ENCODE measurements around the gene KRT27.

KRT27 gene

GRCh38 chr17:40793832-40794231, 11.5 kb upstream of the KRT27 start:
- Histone ChIP-seq H3K27ac (ENCODE audit: low read depth in 2 of 2, low read length in 2 of 2) (no peak overlapping the region), H3K27me3 (ENCODE audit: control insufficient read depth in 2 of 2, insufficient read depth in 2 of 2, low read length in 2 of 2) (peaks cover 3 to 12% of the 10 kb centered on the region in 2 donors), H3K36me3 (ENCODE audit: control insufficient read depth in 2 of 2, insufficient read depth in 2 of 2, low read length in 2 of 2) (no peaks in the 10 kb centered on the region), H3K9me3 (ENCODE audit: control insufficient read depth in 2 of 2, low read length in 2 of 2) (no peaks in the 10 kb centered on the region), H3K4me1 (ENCODE audit: control insufficient read depth in 2 of 2, insufficient read depth in 2 of 2, low read length in 2 of 2) (no peaks in the 10 kb centered on the region), H3K4me3 (ENCODE audit: low read length in 2 of 2) (no peak overlapping the region), H3K9ac (ENCODE audit: low read depth in 1 of 2, low read length in 2 of 2) (no peak overlapping the region)

- no peaks in the 10 kb centered on the region for H3K4me1 ChIP-seq (ENCODE audit: control insufficient read depth in 2 of 2, insufficient read depth in 2 of 2, low read length in 2 of 2)
- H3K4me3 ChIP-seq (ENCODE audit: low read length in 2 of 2), result no peak overlapping the region
- no peak overlapping the region for H3K27ac ChIP-seq (ENCODE audit: low read depth in 2 of 2, low read length in 2 of 2)
- H3K9me3 ChIP-seq (ENCODE audit: control insufficient read depth in 2 of 2, low read length in 2 of 2), result no peaks in the 10 kb centered on the region
- no peak overlapping the region for H3K9ac ChIP-seq (ENCODE audit: low read depth in 1 of 2, low read length in 2 of 2)
- H3K36me3 ChIP-seq (ENCODE audit: control insufficient read depth in 2 of 2, insufficient read depth in 2 of 2, low read length in 2 of 2), result no peaks in the 10 kb centered on the region
- H3K27me3 ChIP-seq (ENCODE audit: control insufficient read depth in 2 of 2, insufficient read depth in 2 of 2, low read length in 2 of 2), result peaks cover 3 to 5% of the 10 kb centered on the region in 2 donors
Observed at GRCh38 chr17:40791787-40792436, 9.6 kb upstream of the KRT27 start.

- H3K4me1 ChIP-seq (ENCODE audit: control insufficient read depth in 2 of 2, insufficient read depth in 2 of 2, low read length in 2 of 2), result no peaks in the 10 kb centered on the region
- no peak overlapping the region for H3K9ac ChIP-seq (ENCODE audit: low read depth in 1 of 2, low read length in 2 of 2)
- H3K9me3 ChIP-seq (ENCODE audit: control insufficient read depth in 2 of 2, low read length in 2 of 2), result no peaks in the 10 kb centered on the region
- H3K4me3 ChIP-seq (ENCODE audit: low read length in 2 of 2), result no peak overlapping the region
- H3K27ac ChIP-seq (ENCODE audit: low read depth in 2 of 2, low read length in 2 of 2), result no peak overlapping the region
- H3K36me3 ChIP-seq (ENCODE audit: control insufficient read depth in 2 of 2, insufficient read depth in 2 of 2, low read length in 2 of 2), result no peaks in the 10 kb centered on the region
- H3K27me3 ChIP-seq (ENCODE audit: control insufficient read depth in 2 of 2, insufficient read depth in 2 of 2, low read length in 2 of 2), result peaks cover 0 to 3% of the 10 kb centered on the region in 2 donors
Observed at GRCh38 chr17:40791111-40791510, 8.8 kb upstream of the KRT27 start.

- no peak overlapping the region for H3K9ac ChIP-seq (ENCODE audit: low read depth in 1 of 2, low read length in 2 of 2)
- H3K4me3 ChIP-seq (ENCODE audit: low read length in 2 of 2), result no peak overlapping the region
- no peaks in the 10 kb centered on the region for H3K9me3 ChIP-seq (ENCODE audit: control insufficient read depth in 2 of 2, low read length in 2 of 2)
- peaks cover 5 to 17% of the 10 kb centered on the region in 2 donors for H3K27me3 ChIP-seq (ENCODE audit: control insufficient read depth in 2 of 2, insufficient read depth in 2 of 2, low read length in 2 of 2)
- H3K27ac ChIP-seq (ENCODE audit: low read depth in 2 of 2, low read length in 2 of 2), result no peak overlapping the region
- no peaks in the 10 kb centered on the region for H3K4me1 ChIP-seq (ENCODE audit: control insufficient read depth in 2 of 2, insufficient read depth in 2 of 2, low read length in 2 of 2)
- H3K36me3 ChIP-seq (ENCODE audit: control insufficient read depth in 2 of 2, insufficient read depth in 2 of 2, low read length in 2 of 2), result no peaks in the 10 kb centered on the region
Observed at GRCh38 chr17:40779181-40779909, 3.0 kb downstream of the KRT27 start.

GRCh38 chr17:40778461-40778860, 3.9 kb downstream of the KRT27 start:
- H3K27ac ChIP-seq (ENCODE audit: low read depth in 2 of 2, low read length in 2 of 2), result no peak overlapping the region
- no peaks in the 10 kb centered on the region for H3K4me1 ChIP-seq (ENCODE audit: control insufficient read depth in 2 of 2, insufficient read depth in 2 of 2, low read length in 2 of 2)
- no peak overlapping the region for H3K9ac ChIP-seq (ENCODE audit: low read depth in 1 of 2, low read length in 2 of 2)
- H3K9me3 ChIP-seq (ENCODE audit: control insufficient read depth in 2 of 2, low read length in 2 of 2), result no peaks in the 10 kb centered on the region
- peaks cover 5 to 17% of the 10 kb centered on the region in 2 donors for H3K27me3 ChIP-seq (ENCODE audit: control insufficient read depth in 2 of 2, insufficient read depth in 2 of 2, low read length in 2 of 2)
- H3K36me3 ChIP-seq (ENCODE audit: control insufficient read depth in 2 of 2, insufficient read depth in 2 of 2, low read length in 2 of 2), result no peaks in the 10 kb centered on the region
- H3K4me3 ChIP-seq (ENCODE audit: low read length in 2 of 2), result no peak overlapping the region

GRCh38 chr17:40777971-40778370, 4.4 kb downstream of the KRT27 start:
- H3K36me3 ChIP-seq (ENCODE audit: control insufficient read depth in 2 of 2, insufficient read depth in 2 of 2, low read length in 2 of 2), result no peaks in the 10 kb centered on the region
- no peaks in the 10 kb centered on the region for H3K9me3 ChIP-seq (ENCODE audit: control insufficient read depth in 2 of 2, low read length in 2 of 2)
- H3K4me1 ChIP-seq (ENCODE audit: control insufficient read depth in 2 of 2, insufficient read depth in 2 of 2, low read length in 2 of 2), result no peaks in the 10 kb centered on the region
- no peak overlapping the region for H3K27ac ChIP-seq (ENCODE audit: low read depth in 2 of 2, low read length in 2 of 2)
- no peak overlapping the region for H3K4me3 ChIP-seq (ENCODE audit: low read length in 2 of 2)
- peaks cover 5 to 17% of the 10 kb centered on the region in 2 donors for H3K27me3 ChIP-seq (ENCODE audit: control insufficient read depth in 2 of 2, insufficient read depth in 2 of 2, low read length in 2 of 2)
- H3K9ac ChIP-seq (ENCODE audit: low read depth in 1 of 2, low read length in 2 of 2), result no peak overlapping the region

- H3K4me1 ChIP-seq (ENCODE audit: control insufficient read depth in 2 of 2, insufficient read depth in 2 of 2, low read length in 2 of 2), result no peaks in the 10 kb centered on the region
- H3K27ac ChIP-seq (ENCODE audit: low read depth in 2 of 2, low read length in 2 of 2), result no peak overlapping the region
- H3K36me3 ChIP-seq (ENCODE audit: control insufficient read depth in 2 of 2, insufficient read depth in 2 of 2, low read length in 2 of 2), result no peaks in the 10 kb centered on the region
- H3K4me3 ChIP-seq (ENCODE audit: low read length in 2 of 2), result no peak overlapping the region
- no peak overlapping the region for H3K9ac ChIP-seq (ENCODE audit: low read depth in 1 of 2, low read length in 2 of 2)
- H3K27me3 ChIP-seq (ENCODE audit: control insufficient read depth in 2 of 2, insufficient read depth in 2 of 2, low read length in 2 of 2), result peaks cover 5 to 17% of the 10 kb centered on the region in 2 donors
- H3K9me3 ChIP-seq (ENCODE audit: control insufficient read depth in 2 of 2, low read length in 2 of 2), result no peaks in the 10 kb centered on the region
Observed at GRCh38 chr17:40777459-40777858, 4.9 kb downstream of the KRT27 start.

GRCh38 chr17:40775945-40776344, 6.4 kb downstream of the KRT27 start:
- Histone ChIP-seq H3K9me3 (ENCODE audit: control insufficient read depth in 2 of 2, low read length in 2 of 2) (no peaks in the 10 kb centered on the region), H3K27ac (ENCODE audit: low read depth in 2 of 2, low read length in 2 of 2) (no peak overlapping the region), H3K36me3 (ENCODE audit: control insufficient read depth in 2 of 2, insufficient read depth in 2 of 2, low read length in 2 of 2) (no peaks in the 10 kb centered on the region), H3K4me1 (ENCODE audit: control insufficient read depth in 2 of 2, insufficient read depth in 2 of 2, low read length in 2 of 2) (no peaks in the 10 kb centered on the region), H3K4me3 (ENCODE audit: low read length in 2 of 2) (no peak overlapping the region), H3K9ac (ENCODE audit: low read depth in 1 of 2, low read length in 2 of 2) (no peak overlapping the region), H3K27me3 (ENCODE audit: control insufficient read depth in 2 of 2, insufficient read depth in 2 of 2, low read length in 2 of 2) (peaks cover 9 to 22% of the 10 kb centered on the region in 2 donors)

GRCh38 chr17:40772101-40772500, 10.2 kb downstream of the KRT27 start, which contains the start of gene KRT26:
TSS of gene KRT26 (minus strand) at chr17:40772201. CDS start at chr17:40772113, 88 bp downstream.
- Histone ChIP-seq H3K27ac (ENCODE audit: low read depth in 2 of 2, low read length in 2 of 2) (no peak within 1 kb of the TSS), H3K9ac (ENCODE audit: low read depth in 1 of 2, low read length in 2 of 2) (no peak within 1 kb of the TSS), H3K4me1 (ENCODE audit: control insufficient read depth in 2 of 2, insufficient read depth in 2 of 2, low read length in 2 of 2) (no peaks in the 10 kb centered on the region), H3K9me3 (ENCODE audit: control insufficient read depth in 2 of 2, low read length in 2 of 2) (no peaks in the 10 kb centered on the region), H3K4me3 (ENCODE audit: low read length in 2 of 2) (no peak within 1 kb of the TSS), H3K27me3 (ENCODE audit: control insufficient read depth in 2 of 2, insufficient read depth in 2 of 2, low read length in 2 of 2) (peaks cover 4 to 5% of the 10 kb centered on the region in 2 donors), H3K36me3 (ENCODE audit: control insufficient read depth in 2 of 2, insufficient read depth in 2 of 2, low read length in 2 of 2) (no peaks in the 10 kb centered on the region)

- Histone ChIP-seq H3K27ac (ENCODE audit: low read depth in 2 of 2, low read length in 2 of 2) (no peak overlapping the region), H3K27me3 (ENCODE audit: control insufficient read depth in 2 of 2, insufficient read depth in 2 of 2, low read length in 2 of 2) (peaks cover 0 to 3% of the 10 kb centered on the region in 2 donors), H3K36me3 (ENCODE audit: control insufficient read depth in 2 of 2, insufficient read depth in 2 of 2, low read length in 2 of 2) (no peaks in the 10 kb centered on the region), H3K9me3 (ENCODE audit: control insufficient read depth in 2 of 2, low read length in 2 of 2) (peaks cover 3 to 13% of the 10 kb centered on the region in 2 donors), H3K4me3 (ENCODE audit: low read length in 2 of 2) (no peak overlapping the region), H3K9ac (ENCODE audit: low read depth in 1 of 2, low read length in 2 of 2) (no peak overlapping the region), H3K4me1 (ENCODE audit: control insufficient read depth in 2 of 2, insufficient read depth in 2 of 2, low read length in 2 of 2) (no peaks in the 10 kb centered on the region)
Observed at GRCh38 chr17:40765657-40766056, 16.7 kb downstream of the KRT27 start.

All from mucosa of rectum (tissue), 2 donors.